Measurements from ENCODE around the gene SHF.

DNA sequence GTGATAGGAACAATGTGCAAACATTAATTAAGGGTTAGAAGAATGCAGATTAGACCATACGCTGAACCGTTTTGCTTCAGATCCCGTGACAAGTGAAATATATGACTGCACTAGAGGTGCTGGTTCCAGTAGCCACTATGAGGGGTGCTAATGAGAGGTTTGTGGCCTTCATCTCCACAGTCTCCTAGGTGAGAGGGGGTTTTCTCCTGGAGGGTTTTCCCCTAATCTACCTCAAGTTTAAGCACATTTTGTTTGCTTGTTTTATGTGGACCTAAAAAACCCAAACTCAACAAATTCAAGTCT is 13.7 kb upstream of the SHF start:
- no peak for TF ChIP-seq CTCF (IDR thresholded peaks at IDR 0.05)
- no peak for TF ChIP-seq POLR2AphosphoS5 (IDR thresholded peaks at IDR 0.05)
- TF ChIP-seq POLR2A (IDR thresholded peaks at IDR 0.05) = no peak
